ENCODE results near the gene PDE3A.
"Not testable (repeated sequence)": the region's sequence is repeated elsewhere in the genome, so short reads cannot be mapped to it uniquely, and the experiment has no call there.

GRCh38 chr12:20330826-20331505, 37.4 kb upstream of the PDE3A start:
- TF ChIP-seq CTCF, POLR2A (IDR thresholded peaks at IDR 0.05): not testable (repeated sequence)
